Karpas-422 (cell line): ENCODE results near the gene C1QL3. TPM values are rescaled to one million over a fixed set of nuclear protein-coding genes. Genes with fewer than 3 reads are reported as not detected.

Source experiments
- small RNA-seq: library from RNA; depleted of rRNA; stranded (forward); fragments of <200 nt; gene quantifications from one replicate; pipeline ENCODE3, GENCODE V24; 2014
- total RNA-seq: library from RNA; depleted of rRNA; stranded (reverse); fragments of >200 nt; shearing (Covaris generic); gene quantifications from 2 replicates; pipeline ENCODE4 v1.2.3, GENCODE V29; 2014; ENCODE audit warnings: low replicate concordance; rRNA removed

Gene C1QL3
- total RNA-seq, 1 experiment from 2014 or later, result not detected

Small RNAs within 50 kb of the gene (small RNA-seq; reads per million reads assigned to genes)
- 1.3 reads per million, percentile 39 among the genes with 10 or more reads in this experiment for gene RNU2-18P

Other genes starting within 250 kb of the C1QL3 start
- gene PTER, start 84.9 kb downstream of the C1QL3 start, total RNA-seq, result 24.4 and 40.1 TPM in 2 replicates